ENCODE measurements around the gene FRAS1. TPM values are rescaled to one million over a fixed set of nuclear protein-coding genes. Genes with fewer than 3 reads are reported as not detected.

Gene FRAS1
- total RNA-seq, 4 donors from 2014 or later, result 3.1 to 11.4 (median 6.7) TPM

DNA sequence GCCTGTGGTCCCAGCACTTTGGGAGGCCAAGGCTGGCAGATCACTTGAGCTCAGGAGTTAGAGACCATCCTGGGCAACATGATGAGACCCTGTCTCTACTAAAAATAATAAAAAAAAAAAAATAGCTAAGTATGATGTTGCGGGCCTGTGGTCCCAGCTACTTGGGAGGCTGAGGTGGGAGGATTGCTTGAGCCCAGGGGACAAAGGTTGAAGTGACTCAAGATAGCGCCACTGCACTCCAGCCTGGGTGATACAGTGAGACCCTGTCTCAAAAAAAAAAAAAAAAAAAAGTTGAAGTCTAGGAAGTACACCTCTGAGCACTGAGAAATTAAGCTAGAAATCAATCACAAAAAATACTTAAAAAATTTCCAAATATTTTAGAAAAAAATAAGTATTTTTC is 86.5 kb downstream of the FRAS1 start:
- H3K4me3 ChIP-seq, result no peak overlapping the region
- no peaks in the 10 kb centered on the region for H3K36me3 ChIP-seq
- no peak for DNase-seq
- H3K4me1 ChIP-seq, result no peaks in the 10 kb centered on the region
- H3K27me3 ChIP-seq, result no peaks in the 10 kb centered on the region
- H3K9me3 ChIP-seq, result no peaks in the 10 kb centered on the region
- WGBS, 2 donors, result 88% methylated on average over 2 of the region's 2 CpGs
- TF ChIP-seq, protein P1, sequence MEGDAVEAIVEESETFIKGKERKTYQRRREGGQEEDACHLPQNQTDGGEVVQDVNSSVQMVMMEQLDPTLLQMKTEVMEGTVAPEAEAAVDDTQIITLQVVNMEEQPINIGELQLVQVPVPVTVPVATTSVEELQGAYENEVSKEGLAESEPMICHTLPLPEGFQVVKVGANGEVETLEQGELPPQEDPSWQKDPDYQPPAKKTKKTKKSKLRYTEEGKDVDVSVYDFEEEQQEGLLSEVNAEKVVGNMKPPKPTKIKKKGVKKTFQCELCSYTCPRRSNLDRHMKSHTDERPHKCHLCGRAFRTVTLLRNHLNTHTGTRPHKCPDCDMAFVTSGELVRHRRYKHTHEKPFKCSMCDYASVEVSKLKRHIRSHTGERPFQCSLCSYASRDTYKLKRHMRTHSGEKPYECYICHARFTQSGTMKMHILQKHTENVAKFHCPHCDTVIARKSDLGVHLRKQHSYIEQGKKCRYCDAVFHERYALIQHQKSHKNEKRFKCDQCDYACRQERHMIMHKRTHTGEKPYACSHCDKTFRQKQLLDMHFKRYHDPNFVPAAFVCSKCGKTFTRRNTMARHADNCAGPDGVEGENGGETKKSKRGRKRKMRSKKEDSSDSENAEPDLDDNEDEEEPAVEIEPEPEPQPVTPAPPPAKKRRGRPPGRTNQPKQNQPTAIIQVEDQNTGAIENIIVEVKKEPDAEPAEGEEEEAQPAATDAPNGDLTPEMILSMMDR (IDR thresholded peaks at IDR 0.05), result no peak
- no peak for TF ChIP-seq POLR2A (IDR thresholded peaks at IDR 0.05)
- intact Hi-C loops (cut with DNase I), result no loop called here
- H3K27ac ChIP-seq, result no peak overlapping the region

DNA sequence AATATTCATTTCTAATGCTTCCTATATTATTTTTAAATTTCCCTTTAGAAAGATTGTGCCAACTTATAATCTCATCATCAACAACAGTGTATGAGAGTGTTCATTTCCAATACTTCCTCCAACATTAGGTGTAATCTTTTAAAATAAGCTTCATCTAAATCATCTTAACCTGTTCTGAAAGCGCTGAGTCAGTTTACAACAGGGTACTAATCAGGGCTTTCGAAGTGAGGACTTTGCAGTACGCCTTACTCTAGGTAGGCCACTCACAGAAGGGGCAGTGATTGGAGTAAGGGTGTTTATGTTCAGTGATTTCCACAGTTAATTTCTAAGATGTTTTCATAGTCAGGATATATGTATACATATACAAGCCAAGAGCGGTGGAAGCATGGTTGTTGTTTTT is 87.9 kb downstream of the FRAS1 start:
- no peaks in the 10 kb centered on the region for H3K9me3 ChIP-seq
- intact Hi-C loops (cut with DNase I), result no loop called here
- no peak overlapping the region for H3K27ac ChIP-seq
- H3K4me1 ChIP-seq, result no peaks in the 10 kb centered on the region
- H3K4me3 ChIP-seq, result no peak overlapping the region
- no peaks in the 10 kb centered on the region for H3K36me3 ChIP-seq
- H3K27me3 ChIP-seq, result no peaks in the 10 kb centered on the region
- DNase-seq, result no peak
- WGBS, 2 donors, result 93 to 97% methylated on average over 4 of the region's 4 CpGs
- TF ChIP-seq POLR2A (IDR thresholded peaks at IDR 0.05), result no peak
- TF ChIP-seq, protein P1 (IDR thresholded peaks at IDR 0.05), result no peak

DNA sequence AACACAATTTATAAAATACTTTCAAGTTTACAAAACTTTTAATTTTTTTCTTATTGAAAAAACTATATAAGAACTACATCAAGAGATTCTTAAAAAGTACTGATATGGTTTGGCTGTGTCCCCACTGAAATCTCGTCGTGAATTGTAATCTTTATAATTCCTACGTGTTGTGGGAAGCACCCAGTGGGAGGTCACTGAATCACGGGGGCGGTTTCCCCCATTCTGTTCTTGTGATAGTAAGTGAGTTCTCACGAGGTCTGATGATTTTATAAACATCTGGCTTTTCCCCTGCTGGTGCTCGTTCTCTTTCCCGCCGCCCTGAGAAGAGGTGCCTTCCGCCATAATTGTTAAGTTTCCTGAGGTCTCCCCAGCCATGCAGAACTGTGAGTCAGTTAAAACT is 88.5 kb downstream of the FRAS1 start:
- no peaks in the 10 kb centered on the region for H3K27me3 ChIP-seq
- H3K4me3 ChIP-seq, result no peak overlapping the region
- 82 to 87% methylated on average over 9 to 10 of the region's 10 CpGs for WGBS, 2 donors
- DNase-seq, result no peak
- H3K27ac ChIP-seq, result no peak overlapping the region
- TF ChIP-seq, protein P1 (IDR thresholded peaks at IDR 0.05), result no peak
- TF ChIP-seq POLR2A (IDR thresholded peaks at IDR 0.05), result no peak
- no peaks in the 10 kb centered on the region for H3K36me3 ChIP-seq
- H3K9me3 ChIP-seq, result no peaks in the 10 kb centered on the region
- intact Hi-C loops (cut with DNase I), result no loop called here
- H3K4me1 ChIP-seq, result no peaks in the 10 kb centered on the region

DNA sequence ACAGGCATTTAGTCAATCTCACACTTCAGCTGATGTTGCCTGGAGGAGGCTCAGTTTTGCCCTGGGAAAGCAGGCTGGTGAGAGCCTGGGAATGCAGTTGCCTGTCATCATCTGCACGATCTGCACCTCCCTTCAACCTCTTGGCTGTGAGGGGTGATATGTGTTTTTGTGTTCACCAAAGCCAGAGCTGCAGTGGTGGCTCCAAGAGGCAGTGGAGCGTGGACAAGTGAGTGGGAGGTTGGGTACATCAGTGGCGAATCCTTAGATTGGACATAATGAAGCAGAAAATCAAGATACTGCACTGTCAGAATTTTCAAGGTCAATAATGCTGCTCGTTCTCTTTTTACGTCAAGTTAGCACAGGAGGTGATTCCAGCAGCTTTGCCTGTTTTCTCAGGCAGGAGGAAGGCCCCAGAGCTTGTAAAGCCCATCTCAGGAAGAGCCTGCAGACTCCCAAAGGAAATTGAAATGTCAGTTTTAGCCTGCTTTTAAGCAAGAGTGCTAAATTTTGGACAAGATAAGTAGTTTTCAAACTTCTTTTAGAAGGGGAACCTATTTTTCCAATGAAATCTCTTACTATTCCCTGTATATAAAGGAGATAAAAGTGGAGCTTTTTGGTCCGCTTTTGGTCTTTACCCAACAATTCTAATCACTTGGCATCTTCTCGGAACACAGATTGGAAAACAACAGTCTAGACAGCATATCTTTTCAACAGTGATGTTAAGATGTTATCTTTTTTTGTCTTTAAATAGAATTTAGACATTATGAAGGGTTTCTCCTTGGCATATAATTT is 92.8 kb downstream of the FRAS1 start:
- TF ChIP-seq, protein P1 (IDR thresholded peaks at IDR 0.05), result no peak
- no peak for TF ChIP-seq POLR2A (IDR thresholded peaks at IDR 0.05)
- H3K4me3 ChIP-seq, result no peak overlapping the region
- H3K4me1 ChIP-seq, result no peaks in the 10 kb centered on the region
- H3K9me3 ChIP-seq, result no peaks in the 10 kb centered on the region
- WGBS, 2 donors, result 83 to 91% methylated on average over 7 of the region's 7 CpGs
- H3K27ac ChIP-seq, result no peak overlapping the region
- no peaks in the 10 kb centered on the region for H3K36me3 ChIP-seq
- intact Hi-C loops (cut with DNase I), result no loop called here
- DNase-seq, result no peak
- H3K27me3 ChIP-seq, result no peaks in the 10 kb centered on the region

DNA sequence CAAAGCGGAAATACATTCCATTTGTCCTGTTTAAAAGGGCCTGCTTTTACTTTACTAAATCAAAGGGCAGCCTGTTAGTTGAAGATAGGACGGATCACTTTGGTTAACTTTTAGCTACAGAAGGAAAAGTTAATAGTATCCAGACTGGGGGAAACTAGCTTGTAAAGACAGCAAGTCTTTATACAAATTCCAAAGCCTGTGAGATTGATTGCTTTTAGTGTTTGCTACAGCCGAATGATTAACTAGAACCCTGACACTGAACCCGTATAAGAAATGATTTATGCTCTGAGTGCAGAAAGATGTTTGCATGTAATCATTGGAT is 93.4 kb downstream of the FRAS1 start:
- intact Hi-C loops (cut with DNase I), result no loop called here
- DNase-seq, result no peak
- no peaks in the 10 kb centered on the region for H3K27me3 ChIP-seq
- no peak for TF ChIP-seq POLR2A (IDR thresholded peaks at IDR 0.05)
- TF ChIP-seq, protein P1 (IDR thresholded peaks at IDR 0.05), result no peak
- 67 to 78% methylated on average over 4 of the region's 4 CpGs for WGBS, 2 donors
- no peaks in the 10 kb centered on the region for H3K4me1 ChIP-seq
- H3K9me3 ChIP-seq, result no peaks in the 10 kb centered on the region
- H3K4me3 ChIP-seq, result no peak overlapping the region
- no peak overlapping the region for H3K27ac ChIP-seq
- H3K36me3 ChIP-seq, result no peaks in the 10 kb centered on the region
